GM18507 (cell line): ENCODE measurements around the gene FBXO47.
"Not testable (repeated sequence)": the region's sequence is repeated elsewhere in the genome, so short reads cannot be mapped to it uniquely, and the experiment has no call there.

Experiments used
- DNase-seq: peaks from one replicate; pipeline ENCODE4 v3.0.0; 2011; ENCODE audit warnings: low read depth; ENCODE audit not compliant: insufficient read length; ENCODE audit errors: extremely low spot score
- FAIRE-seq: peaks from 2 replicates; lab custom pipeline; 2011; peaks lifted over from hg19 to GRCh38; lab: Jason Lieb, UNC

Gene FBXO47

GRCh38 chr17:38926293-38927070 is 40.7 kb downstream of the FBXO47 start:
- FAIRE-seq (peak; percentile 35), DNase-seq (no peak)

GRCh38 chr17:38925263-38925995 is 41.8 kb downstream of the FBXO47 start, which contains the start of gene LASP1NB:
TSS of gene LASP1NB (plus strand) at chr17:38925614.
- no peak for DNase-seq

GRCh38 chr17:38922538-38923297 is 44.5 kb downstream of the FBXO47 start:
- FAIRE-seq (no peak), DNase-seq (no peak)

More at GRCh38 chr17:38925263-38925995, 41.8 kb downstream of the FBXO47 start, which contains the start of gene LASP1NB:
- FAIRE-seq = no peak

DNA sequence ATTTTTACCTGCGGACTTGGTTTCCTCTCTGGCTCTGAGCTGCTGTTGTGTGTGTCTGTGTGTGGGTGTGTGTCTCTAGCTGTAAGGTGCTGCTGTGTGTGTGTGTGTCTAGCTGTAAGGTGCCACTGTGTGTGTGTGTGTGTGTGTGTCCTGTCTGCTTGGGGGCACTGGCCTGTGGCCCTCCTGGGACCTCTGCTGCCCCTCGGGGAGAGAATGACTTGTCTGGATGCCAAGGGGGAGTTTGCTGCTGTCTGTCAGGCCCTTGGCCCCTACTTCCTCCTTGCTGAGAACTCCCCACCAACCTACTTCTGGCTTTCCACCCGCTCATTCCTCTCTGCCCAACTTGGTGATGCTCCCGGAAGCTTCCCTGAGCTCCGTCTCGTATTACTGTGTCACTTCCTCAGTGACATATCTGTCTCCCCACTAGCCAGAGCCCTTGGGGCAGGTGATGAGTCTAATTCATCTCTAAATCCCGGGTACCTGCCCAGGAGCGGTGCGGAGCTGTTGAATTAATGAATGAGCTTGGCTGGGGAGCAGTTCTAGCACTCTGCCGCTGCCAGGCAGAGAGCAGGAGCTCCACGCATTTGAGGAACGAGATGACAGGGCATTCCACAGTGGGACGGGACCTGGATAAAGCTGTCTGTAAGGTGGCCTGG is 45.3 kb downstream of the FBXO47 start:
- no peak for FAIRE-seq
- DNase-seq = no peak

DNA sequence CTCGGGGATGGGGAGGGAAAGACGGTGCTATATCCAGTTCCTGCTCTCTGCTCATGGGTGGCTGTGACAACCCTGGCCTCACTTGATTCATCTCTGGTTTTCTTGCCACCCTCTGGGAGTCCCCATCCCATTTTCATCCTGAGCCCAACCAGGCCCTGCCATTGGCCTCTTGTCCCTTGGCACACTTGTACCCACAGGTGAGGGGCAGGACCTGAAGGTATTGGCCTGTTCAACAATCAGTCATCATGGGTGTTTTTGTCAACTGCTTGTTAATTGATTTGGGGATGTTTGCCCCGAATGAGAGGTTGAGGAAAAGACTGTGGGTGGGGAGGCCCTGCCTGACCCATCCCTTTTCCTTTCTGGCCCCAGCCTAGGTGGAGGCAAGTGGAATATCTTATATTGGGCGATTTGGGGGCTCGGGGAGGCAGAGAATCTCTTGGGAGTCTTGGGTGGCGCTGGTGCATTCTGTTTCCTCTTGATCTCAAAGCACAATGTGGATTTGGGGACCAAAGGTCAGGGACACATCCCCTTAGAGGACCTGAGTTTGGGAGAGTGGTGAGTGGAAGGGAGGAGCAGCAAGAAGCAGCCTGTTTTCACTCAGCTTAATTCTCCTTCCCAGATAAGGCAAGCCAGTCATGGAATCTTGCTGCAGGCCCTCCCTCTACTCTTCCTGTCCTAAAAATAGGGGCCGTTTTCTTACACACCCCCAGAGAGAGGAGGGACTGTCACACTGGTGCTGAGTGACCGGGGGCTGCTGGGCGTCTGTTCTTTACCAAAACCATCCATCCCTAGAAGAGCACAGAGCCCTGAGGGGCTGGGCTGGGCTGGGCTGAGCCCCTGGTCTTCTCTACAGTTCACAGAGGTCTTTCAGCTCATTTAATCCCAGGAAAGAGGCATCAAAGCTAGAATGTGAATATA is 46.6 kb downstream of the FBXO47 start:
- DNase-seq (no peak), FAIRE-seq (no peak)

DNA sequence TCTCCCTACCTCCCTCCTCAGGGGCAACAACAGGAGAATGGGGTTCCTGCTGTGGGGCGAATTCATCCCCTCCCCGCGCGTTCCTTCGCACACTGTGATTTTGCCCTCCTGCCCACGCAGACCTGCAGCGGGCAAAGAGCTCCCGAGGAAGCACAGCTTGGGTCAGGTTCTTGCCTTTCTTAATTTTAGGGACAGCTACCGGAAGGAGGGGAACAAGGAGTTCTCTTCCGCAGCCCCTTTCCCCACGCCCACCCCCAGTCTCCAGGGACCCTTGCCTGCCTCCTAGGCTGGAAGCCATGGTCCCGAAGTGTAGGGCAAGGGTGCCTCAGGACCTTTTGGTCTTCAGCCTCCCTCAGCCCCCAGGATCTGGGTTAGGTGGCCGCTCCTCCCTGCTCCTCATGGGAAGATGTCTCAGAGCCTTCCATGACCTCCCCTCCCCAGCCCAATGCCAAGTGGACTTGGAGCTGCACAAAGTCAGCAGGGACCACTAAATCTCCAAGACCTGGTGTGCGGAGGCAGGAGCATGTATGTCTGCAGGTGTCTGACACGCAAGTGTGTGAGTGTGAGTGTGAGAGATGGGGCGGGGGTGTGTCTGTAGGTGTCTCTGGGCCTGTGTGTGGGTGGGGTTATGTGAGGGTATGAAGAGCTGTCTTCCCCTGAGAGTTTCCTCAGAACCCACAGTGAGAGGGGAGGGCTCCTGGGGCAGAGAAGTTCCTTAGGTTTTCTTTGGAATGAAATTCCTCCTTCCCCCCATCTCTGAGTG is 47.7 kb downstream of the FBXO47 start:
- DNase-seq (no peak), FAIRE-seq (no peak)

GRCh38 chr17:38918916-38919315 is 48.3 kb downstream of the FBXO47 start:
- no peak for DNase-seq
- no peak for FAIRE-seq

GRCh38 chr17:38918129-38918913 is 48.9 kb downstream of the FBXO47 start:
- FAIRE-seq (no peak), DNase-seq (no peak)

GRCh38 chr17:38917259-38917658 is 49.9 kb downstream of the FBXO47 start:
- DNase-seq (no peak), FAIRE-seq (no peak)

DNA sequence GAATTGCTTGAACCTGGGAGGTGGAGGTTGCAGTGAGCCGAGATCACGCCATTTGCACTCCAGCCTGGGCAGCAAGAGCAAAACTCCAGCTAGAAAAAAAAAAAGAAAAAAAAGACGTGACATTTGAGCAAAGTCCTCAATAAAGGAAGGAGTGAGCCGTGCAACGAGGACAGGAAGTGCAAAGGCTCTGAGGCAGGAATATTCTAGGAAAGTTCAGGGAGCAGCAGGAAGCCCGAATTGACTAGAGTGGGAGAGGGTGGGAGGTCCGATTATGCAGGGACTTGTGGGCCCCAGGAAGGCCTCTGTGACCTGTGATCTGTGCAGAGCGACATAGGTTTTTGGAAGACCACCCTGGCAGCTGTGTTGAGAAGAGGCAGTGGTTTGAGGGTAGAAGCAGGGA is 50.4 kb downstream of the FBXO47 start:
- DNase-seq = no peak
- FAIRE-seq = no peak

DNA sequence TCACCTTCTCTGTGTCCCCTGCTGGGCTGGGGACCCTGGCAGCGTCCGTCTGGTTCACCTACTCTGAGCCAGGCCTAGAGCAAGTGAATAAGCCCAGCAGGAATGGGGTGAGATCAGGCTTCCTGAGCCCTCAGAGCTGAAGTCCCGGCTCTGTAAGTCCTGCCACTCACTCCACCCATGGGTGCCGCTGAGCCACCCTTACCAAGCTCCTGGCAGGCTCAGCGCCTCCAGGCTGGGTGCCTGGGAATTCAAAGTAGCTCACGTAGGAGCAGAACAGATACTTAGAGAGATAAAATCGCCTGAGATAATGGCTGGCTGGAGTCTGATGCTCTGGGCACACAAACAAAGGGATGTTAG is 51.6 kb downstream of the FBXO47 start:
- DNase-seq (no peak), FAIRE-seq (no peak)

DNA sequence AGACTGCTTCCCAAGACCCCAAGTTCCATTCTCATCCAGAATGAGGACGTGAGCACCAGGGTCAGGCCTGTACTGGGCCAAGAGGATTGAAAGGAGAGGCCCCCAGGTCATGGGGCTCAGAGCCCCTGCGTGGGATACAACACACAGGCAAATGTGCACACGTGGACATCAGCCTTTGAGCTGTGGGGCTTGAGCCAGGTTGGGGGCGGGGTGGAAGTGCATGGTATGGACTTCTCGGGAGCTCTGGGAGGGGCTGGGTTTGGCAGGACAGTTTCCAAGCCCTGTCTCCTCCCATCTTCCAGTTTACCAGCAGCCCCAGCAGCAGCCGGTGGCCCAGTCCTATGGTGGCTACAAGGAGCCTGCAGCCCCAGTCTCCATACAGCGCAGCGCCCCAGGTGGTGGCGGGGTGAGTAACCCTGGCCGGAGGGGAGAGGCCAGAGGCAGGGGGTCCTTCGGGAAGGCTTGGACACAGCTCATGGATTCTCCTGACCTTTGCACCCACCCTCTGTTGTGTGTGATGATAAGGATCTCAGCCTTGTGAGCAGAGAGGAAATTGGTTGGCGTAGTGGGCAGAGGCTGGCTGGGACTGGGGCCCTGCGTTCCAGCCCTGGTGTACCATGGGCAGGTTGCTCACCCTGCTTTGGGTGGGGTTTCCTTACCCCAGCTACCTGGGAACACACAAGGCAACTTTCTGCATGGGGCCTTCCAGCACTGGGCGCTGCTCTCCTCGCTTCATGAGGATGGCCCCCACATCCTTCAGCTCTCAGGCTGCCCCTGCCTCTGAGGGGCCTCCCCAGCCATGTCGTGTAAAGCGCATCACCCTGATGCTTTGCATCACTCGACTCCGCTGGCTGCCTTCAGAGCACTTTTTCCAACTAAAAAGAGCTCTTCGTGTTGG is 52.2 kb downstream of the FBXO47 start:
- DNase-seq (no peak), FAIRE-seq (no peak)

- FAIRE-seq (no peak), DNase-seq (no peak)
Measured at GRCh38 chr17:38912221-38912813, 54.9 kb downstream of the FBXO47 start.

DNA sequence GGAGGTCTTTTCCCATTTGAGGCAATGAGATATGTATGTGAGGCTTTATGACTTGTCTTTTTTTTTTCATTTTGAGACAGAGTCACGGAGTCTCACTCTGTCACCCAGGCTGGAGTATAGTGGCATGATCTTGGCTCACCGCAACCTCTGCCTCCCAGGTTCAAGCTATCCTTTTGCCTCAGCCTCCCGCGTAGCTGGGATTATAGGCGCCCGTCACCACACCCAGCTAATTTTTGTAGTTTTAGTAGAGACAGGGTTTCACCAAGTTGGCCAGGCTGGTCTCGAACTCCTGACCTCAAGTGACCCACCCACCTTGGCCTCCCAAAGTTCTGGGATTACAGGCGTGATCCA is 55.5 kb downstream of the FBXO47 start:
- FAIRE-seq, DNase-seq: not testable (repeated sequence)

DNA sequence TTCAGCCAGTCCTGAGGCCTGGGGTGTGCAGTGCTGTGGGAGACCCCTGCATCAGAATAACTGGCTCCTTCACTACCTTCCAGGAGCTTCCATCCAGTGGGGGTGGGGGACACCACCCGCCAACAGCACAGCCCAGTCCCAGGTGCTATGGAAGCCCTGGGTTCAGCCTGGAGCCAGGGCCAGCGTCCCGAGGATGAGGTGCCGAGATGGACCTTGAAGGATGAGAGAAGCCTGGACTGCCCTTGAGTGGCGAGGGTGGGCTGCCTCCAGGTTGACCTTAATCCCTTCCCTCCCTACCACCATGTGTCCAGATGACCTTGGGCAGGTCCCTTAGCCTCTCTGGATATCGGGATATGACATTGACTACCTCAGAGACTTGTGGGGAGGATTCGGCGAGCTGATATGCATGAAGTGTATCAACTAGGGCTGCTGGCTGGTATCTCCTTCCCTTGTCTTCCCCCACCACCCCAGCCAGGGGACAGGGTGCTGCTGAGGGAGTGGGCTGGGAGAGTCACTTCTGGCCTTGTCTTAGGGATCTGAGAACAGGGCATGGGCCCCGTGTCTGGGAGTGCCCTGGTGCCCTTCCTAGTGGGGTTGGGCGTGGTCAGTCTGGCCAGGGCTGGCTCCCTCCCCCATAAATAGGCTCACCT is 56.0 kb downstream of the FBXO47 start:
- DNase-seq (no peak), FAIRE-seq (no peak)

DNA sequence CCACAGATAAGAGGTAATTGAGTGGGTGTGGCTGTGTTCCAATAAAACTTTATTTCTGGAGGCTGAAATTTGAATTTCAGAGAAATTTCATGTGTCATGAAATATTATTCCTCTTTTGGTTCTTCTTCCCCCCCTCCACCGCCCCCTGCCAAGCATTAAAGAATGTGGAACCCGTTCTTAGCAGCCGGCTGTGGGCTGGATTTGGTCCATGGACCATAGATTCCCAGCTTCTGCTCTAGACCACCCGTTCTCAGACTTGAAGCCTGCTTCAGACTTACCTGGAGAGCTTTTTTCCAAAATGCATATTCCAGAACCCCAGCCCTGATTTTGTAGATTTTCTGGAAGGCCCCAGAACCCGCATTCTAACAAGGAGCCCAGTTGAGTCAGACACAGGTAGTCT is 56.9 kb downstream of the FBXO47 start:
- FAIRE-seq = no peak

More for the DNA sequence above, 56.9 kb downstream of the FBXO47 start:
- no peak for DNase-seq
